ENCODE measurements around the gene SLC24A3. TPM values are rescaled to one million over a fixed set of nuclear protein-coding genes. Genes with fewer than 3 reads are reported as not detected.

SLC24A3 gene
- total RNA-seq, 1 donor from 2014 or later, result 0.96 TPM

GRCh38 chr20:19508449-19508848, 296.0 kb downstream of the SLC24A3 start:
- no peaks in the 10 kb centered on the region for H3K9me3 Mint-ChIP-seq (ENCODE audit: low read depth)
- H3K27me3 Mint-ChIP-seq, result no peaks in the 10 kb centered on the region
- H3K27ac Mint-ChIP-seq, result no peak overlapping the region
- DNase-seq (ENCODE audit: low spot score, unreplicated experiment), result no peak
- no peak for TF ChIP-seq CTCF (IDR thresholded peaks at IDR 0.05; ENCODE audit: unreplicated experiment)
- H3K36me3 Mint-ChIP-seq (ENCODE audit: insufficient read depth), result no peaks in the 10 kb centered on the region
- H3K4me3 Mint-ChIP-seq (ENCODE audit: low read depth), result no peak overlapping the region
- peaks cover 3% of the 10 kb centered on the region for H3K4me1 Mint-ChIP-seq (ENCODE audit: low read depth)

- Mint-ChIP-seq H3K9me3 (ENCODE audit: low read depth) (no peaks in the 10 kb centered on the region), H3K27ac (no peak overlapping the region)
These were observed 298.2 kb downstream of the SLC24A3 start for GRCh38 chr20:19510611-19511010.

GRCh38 chr20:19511931-19512330, 299.5 kb downstream of the SLC24A3 start:
- Mint-ChIP-seq H3K36me3 (ENCODE audit: insufficient read depth) (no peaks in the 10 kb centered on the region), H3K27me3 (no peaks in the 10 kb centered on the region), H3K4me1 (ENCODE audit: low read depth) (peaks cover 2% of the 10 kb centered on the region), H3K4me3 (ENCODE audit: low read depth) (no peak overlapping the region), H3K27ac (no peak overlapping the region), H3K9me3 (ENCODE audit: low read depth) (no peaks in the 10 kb centered on the region)
- no peak for DNase-seq (ENCODE audit: low spot score, unreplicated experiment)
- no peak for TF ChIP-seq CTCF (IDR thresholded peaks at IDR 0.05; ENCODE audit: unreplicated experiment)

More at GRCh38 chr20:19510611-19511010, 298.2 kb downstream of the SLC24A3 start:
- no peak overlapping the region for H3K4me3 Mint-ChIP-seq (ENCODE audit: low read depth)
- no peaks in the 10 kb centered on the region for H3K36me3 Mint-ChIP-seq (ENCODE audit: insufficient read depth)
- no peak for TF ChIP-seq CTCF (IDR thresholded peaks at IDR 0.05; ENCODE audit: unreplicated experiment)
- DNase-seq (ENCODE audit: low spot score, unreplicated experiment), result no peak
- peaks cover 3% of the 10 kb centered on the region for H3K4me1 Mint-ChIP-seq (ENCODE audit: low read depth)
- no peaks in the 10 kb centered on the region for H3K27me3 Mint-ChIP-seq

- no peak overlapping the region for H3K27ac Mint-ChIP-seq
- H3K4me3 Mint-ChIP-seq (ENCODE audit: low read depth), result no peak overlapping the region
These were observed 300.6 kb downstream of the SLC24A3 start for GRCh38 chr20:19512886-19513677.

GRCh38 chr20:19515074-19515473, 302.6 kb downstream of the SLC24A3 start:
- H3K27me3 Mint-ChIP-seq, result peaks cover 6% of the 10 kb centered on the region
- H3K9me3 Mint-ChIP-seq (ENCODE audit: low read depth), result no peaks in the 10 kb centered on the region
- no peak overlapping the region for H3K4me3 Mint-ChIP-seq (ENCODE audit: low read depth)
- TF ChIP-seq CTCF (IDR thresholded peaks at IDR 0.05; ENCODE audit: unreplicated experiment), result no peak
- no peak for DNase-seq (ENCODE audit: low spot score, unreplicated experiment)
- H3K27ac Mint-ChIP-seq, result no peak overlapping the region
- no peaks in the 10 kb centered on the region for H3K36me3 Mint-ChIP-seq (ENCODE audit: insufficient read depth)
- no peaks in the 10 kb centered on the region for H3K4me1 Mint-ChIP-seq (ENCODE audit: low read depth)

More at GRCh38 chr20:19512886-19513677, 300.6 kb downstream of the SLC24A3 start:
- Mint-ChIP-seq H3K9me3 (ENCODE audit: low read depth) (no peaks in the 10 kb centered on the region), H3K36me3 (ENCODE audit: insufficient read depth) (no peaks in the 10 kb centered on the region), H3K4me1 (ENCODE audit: low read depth) (no peaks in the 10 kb centered on the region), H3K27me3 (no peaks in the 10 kb centered on the region)
- DNase-seq (ENCODE audit: low spot score, unreplicated experiment), result no peak
- no peak for TF ChIP-seq CTCF (IDR thresholded peaks at IDR 0.05; ENCODE audit: unreplicated experiment)
